ENCODE measurements around the gene PLAGL1.

Gene PLAGL1

DNA sequence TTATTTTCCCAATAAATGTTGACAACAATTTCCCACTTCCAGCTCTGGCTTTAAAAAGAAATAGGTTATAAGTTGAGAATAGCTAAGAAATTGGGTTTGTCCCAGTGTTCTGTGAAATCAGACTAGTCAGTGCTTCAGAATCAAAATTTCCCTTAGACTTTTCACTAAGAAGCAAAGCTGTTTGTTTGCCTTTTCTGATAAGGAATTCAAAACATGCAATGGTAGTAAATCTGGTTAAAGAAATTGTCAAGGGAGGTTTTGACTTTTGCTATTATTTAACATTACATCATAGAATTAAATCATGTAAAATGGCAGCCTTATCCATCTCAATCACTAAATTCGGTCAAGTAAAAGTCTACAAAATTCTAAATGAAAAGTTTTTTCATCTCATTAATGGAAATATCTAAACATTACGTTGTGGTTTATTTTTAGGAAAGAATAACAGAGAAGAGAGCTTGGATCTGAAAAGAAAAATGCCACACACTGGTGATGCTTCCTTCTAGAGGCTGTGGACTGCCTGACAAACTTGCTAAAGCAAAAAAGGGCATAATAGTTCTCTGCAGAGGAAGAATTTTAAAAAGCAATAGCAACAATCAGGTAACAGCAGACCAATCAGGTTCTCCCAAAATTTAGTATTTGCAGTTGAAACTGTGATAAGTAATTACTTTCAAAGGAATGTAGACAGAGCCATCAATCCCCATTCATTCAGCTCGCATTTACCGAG is 36.4 kb downstream of the PLAGL1 start:
- Histone ChIP-seq H3K4me3 (IDR thresholded peaks at IDR 0.05; ENCODE audit: insufficient read depth, low read depth, low read length) (no peak overlapping the region), H3K36me3 (ENCODE audit: insufficient read depth) (no peaks in the 10 kb centered on the region), H3K9ac (no peak overlapping the region), H2AFZ (ENCODE audit: low read depth) (no peak overlapping the region), H4K20me1 (ENCODE audit: insufficient read depth) (no peaks in the 10 kb centered on the region), H3K4me2 (no peak overlapping the region), H3K4me1 (ENCODE audit: low read depth, poor library complexity, severe bottlenecking) (no peaks in the 10 kb centered on the region), H3K27ac (no peak overlapping the region), H3K79me2 (ENCODE audit: insufficient read depth, low read depth) (no peaks in the 10 kb centered on the region), H3K27me3 (ENCODE audit: insufficient read depth, low read depth) (no peaks in the 10 kb centered on the region)
- TF ChIP-seq, protein P1, sequence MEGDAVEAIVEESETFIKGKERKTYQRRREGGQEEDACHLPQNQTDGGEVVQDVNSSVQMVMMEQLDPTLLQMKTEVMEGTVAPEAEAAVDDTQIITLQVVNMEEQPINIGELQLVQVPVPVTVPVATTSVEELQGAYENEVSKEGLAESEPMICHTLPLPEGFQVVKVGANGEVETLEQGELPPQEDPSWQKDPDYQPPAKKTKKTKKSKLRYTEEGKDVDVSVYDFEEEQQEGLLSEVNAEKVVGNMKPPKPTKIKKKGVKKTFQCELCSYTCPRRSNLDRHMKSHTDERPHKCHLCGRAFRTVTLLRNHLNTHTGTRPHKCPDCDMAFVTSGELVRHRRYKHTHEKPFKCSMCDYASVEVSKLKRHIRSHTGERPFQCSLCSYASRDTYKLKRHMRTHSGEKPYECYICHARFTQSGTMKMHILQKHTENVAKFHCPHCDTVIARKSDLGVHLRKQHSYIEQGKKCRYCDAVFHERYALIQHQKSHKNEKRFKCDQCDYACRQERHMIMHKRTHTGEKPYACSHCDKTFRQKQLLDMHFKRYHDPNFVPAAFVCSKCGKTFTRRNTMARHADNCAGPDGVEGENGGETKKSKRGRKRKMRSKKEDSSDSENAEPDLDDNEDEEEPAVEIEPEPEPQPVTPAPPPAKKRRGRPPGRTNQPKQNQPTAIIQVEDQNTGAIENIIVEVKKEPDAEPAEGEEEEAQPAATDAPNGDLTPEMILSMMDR (conservative IDR thresholded peaks at IDR 0.05; ENCODE audit: low read depth, low read length): no peak

DNA sequence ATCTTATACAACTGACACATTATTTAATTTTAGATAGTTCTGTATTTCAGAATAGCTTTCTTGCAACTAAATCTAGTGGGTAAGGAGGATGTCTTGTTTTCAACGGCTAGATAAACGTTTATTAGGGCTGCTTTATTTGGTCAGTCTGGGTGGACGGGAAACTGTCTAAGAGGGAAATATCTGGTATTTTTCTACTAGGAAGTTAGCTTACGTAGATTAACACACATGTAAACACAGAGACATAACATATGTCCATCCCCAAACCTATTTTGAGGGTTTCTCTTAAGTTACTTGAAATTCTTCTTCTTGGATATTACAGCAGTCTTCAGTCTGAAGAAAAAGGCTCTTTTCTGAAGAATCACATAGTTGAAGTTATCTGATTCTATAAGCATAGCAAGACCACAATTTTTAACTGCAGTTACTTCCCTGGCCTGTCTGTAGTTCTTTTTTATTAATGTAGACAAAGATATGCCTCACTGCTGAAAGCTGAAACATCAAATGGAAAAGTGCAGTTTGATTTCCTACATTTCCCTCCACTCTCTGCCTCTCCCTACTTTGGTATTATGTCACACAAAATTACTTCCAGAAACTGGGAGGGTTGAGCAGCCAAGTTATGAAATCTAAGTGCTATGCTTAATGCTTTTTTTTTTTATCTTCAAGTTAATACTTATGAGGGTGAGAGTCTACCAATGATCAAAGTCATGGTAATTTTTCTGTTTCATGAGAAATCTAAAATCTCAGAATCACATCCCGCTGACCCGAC is 37.4 kb downstream of the PLAGL1 start:
- H3K4me2 ChIP-seq: no peak overlapping the region
- H3K4me3 ChIP-seq (IDR thresholded peaks at IDR 0.05; ENCODE audit: insufficient read depth, low read depth, low read length): no peak overlapping the region
- no peaks in the 10 kb centered on the region for H3K4me1 ChIP-seq (ENCODE audit: low read depth, poor library complexity, severe bottlenecking)
- H2AFZ ChIP-seq (ENCODE audit: low read depth): no peak overlapping the region
- no peak overlapping the region for H3K9ac ChIP-seq
- no peaks in the 10 kb centered on the region for H3K79me2 ChIP-seq (ENCODE audit: insufficient read depth, low read depth)
- TF ChIP-seq, protein P1 (conservative IDR thresholded peaks at IDR 0.05; ENCODE audit: low read depth, low read length): no peak
- no peak overlapping the region for H3K27ac ChIP-seq
- no peaks in the 10 kb centered on the region for H3K36me3 ChIP-seq (ENCODE audit: insufficient read depth)
- no peaks in the 10 kb centered on the region for H3K27me3 ChIP-seq (ENCODE audit: insufficient read depth, low read depth)
- H4K20me1 ChIP-seq (ENCODE audit: insufficient read depth): no peaks in the 10 kb centered on the region

DNA sequence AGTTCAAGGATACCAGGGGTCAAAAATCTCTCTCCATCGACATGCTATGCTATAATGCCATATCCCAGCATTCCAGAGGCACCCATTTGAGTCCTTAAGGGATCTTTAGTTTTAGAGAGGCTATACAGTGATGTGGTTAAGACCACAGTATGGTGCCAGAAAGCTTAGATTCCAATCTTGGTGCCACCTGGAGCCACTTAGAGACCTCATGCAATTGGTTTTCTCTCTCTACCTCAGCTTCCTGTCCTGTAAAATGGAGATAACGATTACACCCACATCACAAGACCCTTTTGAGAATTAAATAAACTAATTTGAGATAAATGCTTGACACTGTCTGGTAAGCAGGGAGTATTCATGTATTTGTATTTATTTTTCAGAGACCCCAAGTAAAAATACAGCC is 39.0 kb downstream of the PLAGL1 start:
- Histone ChIP-seq H3K36me3 (ENCODE audit: insufficient read depth) (no peaks in the 10 kb centered on the region), H2AFZ (ENCODE audit: low read depth) (no peak overlapping the region), H3K4me2 (no peak overlapping the region), H3K27me3 (ENCODE audit: insufficient read depth, low read depth) (no peaks in the 10 kb centered on the region), H3K9ac (no peak overlapping the region), H4K20me1 (ENCODE audit: insufficient read depth) (no peaks in the 10 kb centered on the region), H3K79me2 (ENCODE audit: insufficient read depth, low read depth) (no peaks in the 10 kb centered on the region), H3K4me3 (IDR thresholded peaks at IDR 0.05; ENCODE audit: insufficient read depth, low read depth, low read length) (no peak overlapping the region), H3K27ac (no peak overlapping the region), H3K4me1 (ENCODE audit: low read depth, poor library complexity, severe bottlenecking) (no peaks in the 10 kb centered on the region)
- TF ChIP-seq, protein P1 (conservative IDR thresholded peaks at IDR 0.05; ENCODE audit: low read depth, low read length): no peak

DNA sequence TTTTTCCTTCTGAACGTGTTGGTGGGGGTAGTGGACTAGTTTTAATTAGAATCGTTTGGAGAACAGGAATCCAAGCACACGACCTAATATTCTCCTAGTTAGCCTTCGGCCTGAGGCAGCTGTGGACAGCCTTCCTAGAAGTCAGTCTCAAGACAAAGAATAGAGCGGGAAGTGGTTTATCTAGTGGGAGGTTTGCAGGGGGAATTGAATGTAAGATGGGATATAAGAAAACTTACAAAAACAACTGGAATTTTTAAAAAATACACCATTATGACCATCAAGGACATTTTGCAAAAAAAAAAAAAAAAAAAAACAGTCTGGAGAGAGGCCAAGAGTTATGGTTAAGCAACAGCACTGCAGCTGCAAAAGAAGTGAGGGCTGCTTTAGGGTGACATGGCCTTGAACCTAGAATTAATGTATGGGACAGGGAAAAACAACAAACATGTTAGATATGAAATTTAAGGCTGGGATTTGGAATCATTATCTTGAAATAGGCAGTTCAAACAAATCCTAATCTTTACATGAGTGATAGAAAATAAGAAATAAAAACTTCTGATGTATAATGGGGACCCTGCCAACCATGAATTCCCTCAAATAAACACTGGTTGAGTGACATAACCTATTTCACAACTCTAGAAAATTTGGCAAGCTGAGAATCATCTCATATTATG is 40.2 kb downstream of the PLAGL1 start:
- Histone ChIP-seq H3K27me3 (ENCODE audit: insufficient read depth, low read depth) (no peaks in the 10 kb centered on the region), H3K4me1 (ENCODE audit: low read depth, poor library complexity, severe bottlenecking) (no peaks in the 10 kb centered on the region)

More for the DNA sequence above, 40.2 kb downstream of the PLAGL1 start:
- no peaks in the 10 kb centered on the region for H3K36me3 ChIP-seq (ENCODE audit: insufficient read depth)
- no peak overlapping the region for H3K4me2 ChIP-seq
- no peak overlapping the region for H3K4me3 ChIP-seq (IDR thresholded peaks at IDR 0.05; ENCODE audit: insufficient read depth, low read depth, low read length)
- no peak overlapping the region for H2AFZ ChIP-seq (ENCODE audit: low read depth)
- no peaks in the 10 kb centered on the region for H3K79me2 ChIP-seq (ENCODE audit: insufficient read depth, low read depth)
- H3K9ac ChIP-seq: no peak overlapping the region
- TF ChIP-seq, protein P1 (conservative IDR thresholded peaks at IDR 0.05; ENCODE audit: low read depth, low read length): no peak
- H4K20me1 ChIP-seq (ENCODE audit: insufficient read depth): no peaks in the 10 kb centered on the region
- H3K27ac ChIP-seq: no peak overlapping the region

Measured in KMS-11 (cell line).